SK-N-DZ (cell line): Measurements from ENCODE around the gene LTBP1.

ENCODE experiments used
- DNase-seq: peaks from one replicate; pipeline ENCODE4 v3.0.0-alpha.2; 2015; ENCODE audit warnings: low spot score

LTBP1 gene

DNA sequence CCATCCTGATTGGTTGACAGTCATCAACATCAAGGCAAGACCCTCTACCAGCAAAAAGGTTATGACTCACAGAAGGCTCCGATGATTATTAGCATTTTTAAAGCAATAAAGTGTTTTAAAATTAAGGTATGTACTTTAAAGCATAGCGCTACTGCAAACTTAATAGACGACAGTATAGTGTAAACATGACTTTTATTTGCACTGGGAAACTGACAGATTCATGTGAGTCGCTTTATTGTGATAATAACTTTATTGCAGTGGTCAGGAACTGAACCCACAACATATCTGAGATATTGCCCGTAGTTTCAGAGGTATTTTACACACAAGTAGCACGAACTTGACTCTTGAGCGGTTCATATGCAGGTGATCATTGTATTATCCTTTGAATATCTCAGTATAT is 249.1 kb downstream of the LTBP1 start:
- no peak for DNase-seq

GRCh38 chr2:33196700-33197099 is 249.9 kb downstream of the LTBP1 start:
- DNase-seq = no peak

DNA sequence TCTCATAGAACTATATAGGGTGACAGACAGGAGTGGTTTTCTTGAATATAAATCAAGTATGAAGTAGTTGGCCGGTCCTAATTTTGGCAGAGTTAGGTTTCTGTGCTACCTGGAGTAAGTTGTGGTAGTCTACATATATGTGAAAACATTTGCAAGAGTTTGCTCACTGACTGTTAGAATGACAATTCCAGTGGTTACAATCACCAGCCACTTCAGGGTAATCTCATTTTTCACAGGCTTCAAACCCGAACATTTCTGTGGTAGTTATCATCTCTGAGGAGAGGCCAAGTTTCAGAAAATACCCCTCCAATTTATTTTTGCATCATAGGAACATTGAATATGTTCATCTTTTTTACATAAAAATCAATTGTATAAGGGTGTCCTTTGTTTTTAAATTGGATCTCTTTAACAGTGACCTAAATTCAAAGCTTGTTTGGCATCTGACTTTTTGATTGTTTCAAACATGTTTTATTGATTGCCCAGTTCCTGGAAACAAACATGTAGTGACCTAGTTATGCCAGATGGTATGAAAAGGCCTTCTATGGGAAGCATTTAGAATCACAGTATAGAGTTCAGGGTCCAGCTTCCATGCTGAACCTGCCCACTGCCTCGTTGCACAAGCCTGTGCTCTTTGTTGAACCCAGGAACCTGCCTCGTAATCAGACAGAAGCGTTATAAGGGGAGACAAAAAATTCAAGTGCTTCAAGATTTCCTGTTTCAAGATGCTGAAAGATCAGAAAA is 250.6 kb downstream of the LTBP1 start:
- no peak for DNase-seq

DNA sequence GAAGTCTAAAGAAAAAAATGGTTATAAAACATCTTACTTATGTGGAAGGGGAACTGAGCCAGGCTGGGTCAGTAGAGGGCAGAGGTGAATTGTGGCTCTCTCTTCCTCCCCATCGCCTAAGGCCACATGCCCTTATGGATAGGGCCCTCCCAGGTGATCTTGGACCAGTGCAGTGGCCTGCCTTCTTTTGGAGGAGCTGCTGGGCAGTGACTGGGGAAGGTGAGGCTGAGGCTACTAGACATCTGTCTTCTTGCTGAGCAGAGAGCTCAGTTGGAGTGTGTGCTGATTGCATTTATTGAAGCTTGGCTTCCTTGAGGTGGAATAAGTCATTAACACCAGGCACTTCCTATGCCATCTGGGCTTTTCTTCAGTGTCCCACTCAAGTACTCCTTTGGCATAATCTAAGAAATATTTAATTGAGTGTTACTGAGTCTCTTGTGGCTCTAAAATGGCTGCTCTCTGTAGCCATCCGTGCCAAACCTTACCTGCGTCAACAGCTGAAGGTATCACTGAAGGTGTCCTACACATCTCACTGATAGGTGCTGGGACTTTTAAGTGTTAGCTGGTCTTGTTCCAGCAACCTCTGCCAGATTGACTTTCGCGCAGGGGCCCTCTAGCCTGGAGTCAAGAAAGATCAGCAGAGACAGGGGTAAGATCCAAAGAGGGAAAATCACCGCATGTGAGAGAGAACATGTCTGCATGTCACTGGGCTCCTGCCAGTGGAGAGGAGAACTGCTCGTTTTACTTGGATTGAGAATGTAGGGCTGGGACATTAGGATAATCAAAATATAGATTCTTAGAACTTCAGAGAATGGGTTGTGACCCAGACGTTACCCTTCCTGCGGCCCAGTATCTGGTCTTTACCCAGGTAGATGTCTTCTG is 256.1 kb downstream of the LTBP1 start:
- no peak for DNase-seq

GRCh38 chr2:33204945-33205344 is 258.2 kb downstream of the LTBP1 start:
- DNase-seq = no peak

DNA sequence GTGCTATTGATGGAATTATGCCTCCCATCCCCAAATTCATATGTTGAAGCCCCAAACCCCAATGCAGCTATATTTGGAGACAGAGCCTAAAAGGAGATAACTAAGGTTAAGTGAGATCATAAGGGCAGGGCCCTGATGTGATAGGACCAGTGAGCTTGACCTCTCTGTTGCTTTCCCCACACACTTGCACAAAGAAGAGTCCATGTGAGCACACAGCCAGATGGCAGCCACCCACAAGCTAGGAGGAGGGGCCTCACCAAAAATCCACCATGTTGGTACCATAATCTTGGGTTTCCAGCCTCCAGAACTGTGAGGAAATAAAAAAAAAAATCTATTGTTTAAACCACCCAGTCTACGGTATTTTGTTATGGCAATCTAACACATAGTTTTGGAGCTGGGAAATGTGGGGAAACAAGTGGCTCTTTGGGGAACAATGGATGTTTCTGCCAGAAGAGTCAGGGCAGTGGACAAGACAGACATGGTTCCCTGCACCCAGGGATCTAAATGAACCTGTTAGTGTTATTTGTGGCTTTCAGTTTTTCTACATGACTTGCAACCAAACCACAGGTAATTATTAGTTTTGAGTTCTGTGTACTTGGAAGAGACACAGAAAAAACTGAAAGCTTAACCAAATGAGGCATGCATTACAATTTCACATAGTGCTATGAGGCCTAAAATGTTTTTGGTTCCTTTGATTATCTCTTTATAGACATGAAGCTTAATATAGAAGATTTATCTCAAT is 259.1 kb downstream of the LTBP1 start:
- DNase-seq = no peak

DNA sequence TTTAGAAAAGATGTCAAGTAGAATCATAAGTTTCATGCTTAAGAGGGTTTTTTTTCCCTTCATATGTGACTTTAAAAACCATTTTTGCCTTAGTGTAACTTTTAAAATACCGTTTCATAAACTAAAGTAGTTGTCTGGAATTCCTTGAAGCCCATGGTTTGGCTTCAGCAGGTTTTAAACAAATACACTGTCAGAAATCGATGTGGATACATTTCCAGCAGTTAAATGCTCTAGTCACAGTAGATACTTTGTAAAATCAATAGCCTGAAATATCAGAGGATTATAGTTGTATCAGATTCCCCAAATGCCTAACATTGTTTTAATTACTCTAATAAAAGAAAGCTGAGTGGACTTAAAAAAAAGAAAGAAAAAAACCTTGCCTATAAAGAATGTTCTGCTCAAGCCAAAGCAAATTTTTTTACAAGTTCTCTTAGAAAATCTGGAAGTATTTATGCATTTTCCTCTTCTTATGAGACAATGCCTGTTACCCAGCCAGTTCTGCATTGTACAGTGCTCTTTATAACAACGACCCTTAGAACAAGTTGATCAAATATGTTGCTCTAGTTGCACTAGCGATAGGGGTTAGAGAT is 260.5 kb downstream of the LTBP1 start:
- no peak for DNase-seq

GRCh38 chr2:33208400-33208799 is 261.6 kb downstream of the LTBP1 start:
- DNase-seq = no peak

DNA sequence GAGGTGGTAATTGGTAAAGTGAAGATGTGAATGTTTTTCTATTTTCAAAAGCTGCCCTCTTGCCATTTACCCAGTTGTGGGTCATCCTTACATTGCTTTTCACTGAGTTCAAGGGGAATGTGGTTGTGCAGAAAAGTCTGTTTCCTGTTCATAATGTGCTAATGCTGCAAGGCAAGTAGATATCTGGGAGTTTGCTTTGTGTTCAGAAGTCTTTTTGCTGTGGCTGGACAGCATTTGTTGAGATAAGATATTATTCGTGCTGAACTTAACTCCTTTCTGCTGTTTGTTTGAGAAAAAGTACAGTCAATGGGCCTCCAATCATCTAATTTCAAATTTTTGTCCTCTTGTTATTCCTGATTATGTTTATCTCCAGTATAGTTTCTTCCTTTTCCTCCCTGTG is 263.2 kb downstream of the LTBP1 start:
- no peak for DNase-seq

- DNase-seq = no peak
Measured at GRCh38 chr2:33210626-33211025, 263.9 kb downstream of the LTBP1 start.

DNA sequence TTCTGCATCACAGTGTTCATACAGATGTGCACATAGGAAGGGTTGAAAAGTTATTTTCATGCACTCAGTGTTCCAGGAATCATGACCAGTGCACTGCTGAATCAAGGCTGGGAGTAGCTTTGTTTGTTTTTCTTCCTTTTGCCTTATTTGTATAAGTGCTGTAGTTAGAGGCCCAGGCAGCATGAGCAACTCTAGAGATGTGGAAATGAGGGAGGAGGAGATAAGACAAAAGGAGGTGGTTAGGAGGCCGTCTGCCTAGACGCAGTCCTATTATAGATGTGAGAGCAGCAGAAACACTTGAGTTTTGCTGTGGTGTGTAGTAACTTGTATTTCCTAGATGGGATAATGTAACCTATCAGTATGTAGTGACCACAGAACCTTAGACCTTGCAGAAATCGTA is 265.4 kb downstream of the LTBP1 start:
- no peak for DNase-seq

DNA sequence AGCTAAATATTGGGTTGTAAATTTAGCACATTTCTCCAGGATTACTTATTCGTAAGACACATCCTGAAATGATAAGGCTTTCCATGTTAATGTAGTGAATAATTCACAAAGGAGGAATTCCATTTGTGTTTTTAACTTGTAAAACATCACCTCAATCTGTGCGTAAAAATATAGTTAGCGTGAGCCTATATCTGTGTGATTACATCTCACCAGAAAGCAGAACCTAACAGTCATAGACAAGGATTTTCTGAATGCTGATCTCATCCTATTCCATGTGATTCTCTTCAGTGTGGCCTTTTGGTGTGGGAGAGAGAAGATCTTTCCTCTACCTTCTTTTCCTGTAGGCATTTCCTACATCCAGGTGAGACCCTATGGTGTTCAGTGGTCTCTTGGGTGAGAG is 266.5 kb downstream of the LTBP1 start:
- DNase-seq = no peak

DNA sequence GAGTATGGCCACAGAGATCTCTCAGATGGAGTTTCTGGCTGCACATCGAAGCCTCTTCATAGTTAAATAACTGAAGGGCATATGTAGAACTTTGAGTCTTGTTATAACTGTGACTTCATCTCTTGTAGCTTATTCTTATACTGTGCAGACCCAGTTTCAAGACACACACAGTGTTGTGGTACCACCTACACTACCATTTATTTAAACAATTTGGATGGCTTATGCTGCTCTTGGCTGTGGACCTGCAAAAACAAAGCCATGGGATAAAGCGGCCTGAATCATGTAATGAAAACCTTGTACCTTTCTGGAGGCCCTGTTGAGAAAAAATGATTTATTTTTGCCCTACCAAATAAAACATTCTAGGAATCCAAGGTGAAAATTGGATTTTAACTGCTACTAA is 266.9 kb downstream of the LTBP1 start:
- DNase-seq = no peak

DNA sequence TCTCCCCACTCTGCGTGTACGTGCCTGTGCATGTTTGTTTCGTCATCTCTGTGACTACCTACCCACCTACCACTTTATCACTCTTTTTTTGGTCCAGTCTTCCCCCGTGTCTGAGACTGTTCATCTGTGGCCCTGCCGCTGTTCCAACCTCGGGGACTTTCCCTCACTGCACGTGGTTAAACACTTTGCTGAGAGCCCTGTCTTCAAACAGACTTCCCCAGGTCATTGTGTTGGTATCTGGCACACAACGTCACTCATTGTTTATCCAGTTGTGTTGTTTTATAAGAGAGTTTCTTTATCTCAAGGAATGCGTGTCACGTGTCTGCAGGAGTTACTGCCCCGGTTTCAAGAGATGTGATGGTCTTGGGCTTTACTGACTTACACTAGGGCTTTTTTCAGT is 267.7 kb downstream of the LTBP1 start:
- DNase-seq = no peak

- no peak for DNase-seq
Measured at GRCh38 chr2:33214857-33215256, 268.1 kb downstream of the LTBP1 start.

- no peak for DNase-seq
Measured at GRCh38 chr2:33215299-33215698, 268.5 kb downstream of the LTBP1 start.

DNA sequence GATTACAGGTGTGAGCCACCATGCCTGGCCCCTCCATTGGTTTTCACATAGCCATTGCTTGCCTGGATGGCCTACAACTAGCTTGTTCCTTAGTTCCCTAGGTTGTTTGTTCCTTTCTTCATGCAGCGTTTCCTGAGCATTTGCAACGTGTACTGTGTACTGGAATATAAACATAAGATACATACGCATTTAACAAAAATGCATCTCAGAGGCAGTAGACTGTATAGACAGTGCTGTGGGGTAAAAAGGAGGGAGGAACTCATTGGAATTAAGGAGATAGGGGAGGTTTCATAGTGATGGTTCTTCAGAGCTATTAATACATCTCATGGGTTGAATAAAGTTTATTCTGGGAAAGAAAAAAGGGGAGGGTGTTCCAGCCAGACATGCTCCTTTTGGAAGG is 269.2 kb downstream of the LTBP1 start:
- DNase-seq = no peak

GRCh38 chr2:33216508-33217182 is 269.9 kb downstream of the LTBP1 start:
- no peak for DNase-seq

- no peak for DNase-seq
Measured at GRCh38 chr2:33217406-33217805, 270.7 kb downstream of the LTBP1 start.

- no peak for DNase-seq
Measured at GRCh38 chr2:33219114-33219513, 272.4 kb downstream of the LTBP1 start.

DNA sequence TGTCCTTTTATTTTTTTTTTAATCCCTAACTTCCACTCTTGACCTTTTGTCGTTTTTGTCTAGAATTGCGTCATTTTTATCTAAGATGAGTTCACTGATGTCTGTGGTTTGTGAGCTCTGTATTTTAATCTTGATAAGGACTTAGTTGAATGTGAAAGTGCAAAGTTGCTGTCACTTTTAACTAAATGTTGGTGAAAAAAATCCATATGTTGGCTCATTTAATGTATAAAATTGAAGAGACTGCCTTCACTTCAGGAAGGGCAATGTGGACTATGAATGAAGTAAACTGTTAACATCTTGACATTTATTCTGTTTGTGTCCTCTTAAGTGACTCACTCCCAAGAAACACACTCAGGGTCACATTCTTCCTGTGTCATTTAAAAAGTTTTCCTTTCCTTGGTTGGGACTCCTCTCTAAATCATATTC is 273.1 kb downstream of the LTBP1 start:
- DNase-seq = no peak
